T-cell (primary cell): ENCODE data around the gene DCAF4. TPM values are rescaled to one million over a fixed set of nuclear protein-coding genes. Genes with fewer than 3 reads are reported as not detected.
A peak's percentile ranks its signal among the peaks of the same experiment; 100 is the strongest.

ENCODE experiments used
- ATAC-seq, 4 experiments: fragments of 200-7000 bp in 3 of 4; fragments of 150-1000 bp in 1 of 4; cut with Tn5 transposase; replicated peaks in 1 of 4; 1 replicate in 3 of 4; 2 replicates in 1 of 4; pipeline ENCODE4 v1.10.0; 2021; ENCODE audit warnings: moderate library complexity in 3 of 4, mild to moderate bottlenecking in 2 of 4, moderate number of reproducible peaks in 1 of 4
- CTCF ChIA-PET, 2 donors: fragments of 300-600 bp; sonication (Branson Sonifier 250); formaldehyde crosslinking; loops; one replicate each; lab custom pipeline; 2022; ENCODE audit warnings: antibody characterized with exemption in 2 of 2; lab: Charles Lee
- POLR2A ChIA-PET, 2 donors: fragments of 300-600 bp; sonication (Branson Sonifier 250); formaldehyde crosslinking; loops; one replicate each; lab custom pipeline; 2022; ENCODE audit warnings: antibody characterized with exemption in 2 of 2; lab: Charles Lee
- DNase-seq, 35 experiments: peaks; one replicate each; pipeline versions ENCODE4 v3.0.0 to v3.0.0-alpha.2; 2013 to 2023
- H3K27ac ChIP-seq: one replicate; pipeline ENCODE4 v1.5.1; 2013; ENCODE audit warnings: low read length
- H3K27me3 ChIP-seq, 2 experiments: replicated peaks in 1 of 2; 1 replicate in 1 of 2; 2 replicates in 1 of 2; pipeline versions ENCODE4 v1.6.1 to v1.7.0; 2013; ENCODE audit warnings: low read length in 1 of 2, mixed read lengths in 1 of 2; ENCODE audit not compliant: control insufficient read depth in 2 of 2, insufficient read depth in 2 of 2; ENCODE audit errors: extremely low read depth in 1 of 2
- H3K36me3 ChIP-seq, 2 donors: 1 replicate in 1 of 2; 2 replicates in 1 of 2; pipeline versions ENCODE4 v1.6.1 to v1.7.0; 2013; ENCODE audit warnings: low read length in 1 of 2; ENCODE audit not compliant: control insufficient read depth in 2 of 2, insufficient read depth in 1 of 2; ENCODE audit errors: extremely low read depth in 1 of 2
- H3K4me1 ChIP-seq, 2 experiments: 1 replicate in 1 of 2; 2 replicates in 1 of 2; pipeline versions ENCODE4 v1.6.1 to v1.7.0; 2013; ENCODE audit warnings: low read length in 2 of 2, mixed read lengths in 1 of 2; ENCODE audit not compliant: insufficient read depth in 2 of 2, control insufficient read depth in 1 of 2; ENCODE audit errors: extremely low read depth in 1 of 2
- H3K4me3 ChIP-seq, 2 donors: 1 replicate in 1 of 2; 2 replicates in 1 of 2; pipeline versions ENCODE4 v1.5.1 to v1.7.0; 2013; ENCODE audit warnings: mild to moderate bottlenecking in 2 of 2, low read length in 1 of 2, moderate library complexity in 1 of 2; ENCODE audit not compliant: control insufficient read depth in 1 of 2; ENCODE audit errors: extremely low read depth in 1 of 2
- H3K9me3 ChIP-seq: 2 replicates; pipeline ENCODE4 v1.7.0; 2013
- H3K27ac Mint-ChIP-seq, 2 donors: one replicate each; pipeline ENCODE4 v1.8.0; 2020 to 2021; ENCODE audit warnings: mild to moderate bottlenecking in 2 of 2, mixed read lengths in 2 of 2
- H3K27me3 Mint-ChIP-seq, 2 donors: one replicate each; pipeline ENCODE4 v1.8.0; 2021 to 2022; ENCODE audit warnings: mixed read lengths in 2 of 2
- H3K36me3 Mint-ChIP-seq: one replicate; pipeline ENCODE4 v1.8.0; 2021; ENCODE audit warnings: mixed read lengths
- H3K4me1 Mint-ChIP-seq, 3 donors: one replicate each; pipeline ENCODE4 v1.8.0; 2020 to 2022; ENCODE audit warnings: mixed read lengths in 3 of 3, mild to moderate bottlenecking in 1 of 3
- H3K4me3 Mint-ChIP-seq, 3 donors: one replicate each; pipeline ENCODE4 v1.8.0; 2020 to 2022; ENCODE audit warnings: mild to moderate bottlenecking in 3 of 3, mixed read lengths in 3 of 3, moderate library complexity in 3 of 3
- H3K9me3 Mint-ChIP-seq, 3 donors: one replicate each; pipeline ENCODE4 v1.8.0; 2020 to 2022; ENCODE audit warnings: mixed read lengths in 3 of 3
- WGBS: methylation state at CpG from one replicate; pipeline ENCODE4 v1.1.5; 2013; ENCODE audit warnings: missing lambda C conversion rate; ENCODE audit not compliant: insufficient coverage; 5-methylcytosine and 5-hydroxymethylcytosine counted together
- total RNA-seq, 35 experiments: library from RNA in 6 of 35; stranded (reverse) in 6 of 35; fragments of 120-200 nt in 1 of 35; gene quantifications; one replicate each; pipeline versions ENCODE4 v1.2.1 to v1.2.4 and lab custom pipeline; 2013 to 2026

DCAF4 gene, protein sequence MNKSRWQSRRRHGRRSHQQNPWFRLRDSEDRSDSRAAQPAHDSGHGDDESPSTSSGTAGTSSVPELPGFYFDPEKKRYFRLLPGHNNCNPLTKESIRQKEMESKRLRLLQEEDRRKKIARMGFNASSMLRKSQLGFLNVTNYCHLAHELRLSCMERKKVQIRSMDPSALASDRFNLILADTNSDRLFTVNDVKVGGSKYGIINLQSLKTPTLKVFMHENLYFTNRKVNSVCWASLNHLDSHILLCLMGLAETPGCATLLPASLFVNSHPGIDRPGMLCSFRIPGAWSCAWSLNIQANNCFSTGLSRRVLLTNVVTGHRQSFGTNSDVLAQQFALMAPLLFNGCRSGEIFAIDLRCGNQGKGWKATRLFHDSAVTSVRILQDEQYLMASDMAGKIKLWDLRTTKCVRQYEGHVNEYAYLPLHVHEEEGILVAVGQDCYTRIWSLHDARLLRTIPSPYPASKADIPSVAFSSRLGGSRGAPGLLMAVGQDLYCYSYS
- 10 to 100 TPM; 21.3 to 36.4 (median 25.4) TPM for total RNA-seq
- 17.2 TPM for total RNA-seq (2013)
- total RNA-seq (lab: John Stamatoyannopoulos, UW): 10.2 to 65.5 (median 24.6) reads per million in 29 experiments

GRCh38 chr14:72926292-72927028 lies at the start of gene DCAF4:
Gene DCAF4, plus strand, starts transcription at chr14:72926464. Its CDS starts 11,515 bp downstream, at chr14:72937979.
- H3K27ac ChIP-seq: peak within 1 kb of the TSS; percentile 51
- no peaks in the 10 kb centered on the region for H3K9me3 ChIP-seq
- peaks cover 6 to 23% of the 10 kb centered on the region in 2 experiments for H3K4me1 ChIP-seq
- H3K36me3 Mint-ChIP-seq: no peaks in the 10 kb centered on the region
- peak within 1 kb of the TSS; percentile 87 to 94 for H3K27ac Mint-ChIP-seq
- peaks cover 17 to 26% (median 20%) of the 10 kb centered on the region in 3 donors for H3K4me1 Mint-ChIP-seq
- WGBS: under 1% methylated on average over 56 of the region's 59 CpGs
- POLR2A ChIA-PET: interaction anchor here in 1 of 2 donors (0.6 kb wide), 1 partner anchor 32 kb away, joined by 3 read pairs; the partner anchor contains the start of gene DPF3
- CTCF ChIA-PET: interaction anchor here in 1 of 2 donors (0.8 kb wide), 1 partner anchor 22 kb away, joined by 6 read pairs; no protein-coding TSS in a partner anchor
- H3K4me3 Mint-ChIP-seq: peak within 1 kb of the TSS; percentile 93 to 95 (median 94)
- peaks cover 0 to 3% of the 10 kb centered on the region in 2 donors for H3K36me3 ChIP-seq
- H3K4me3 ChIP-seq: peak within 1 kb of the TSS; percentile 78 to 86
- DNase-seq: peak; percentile 81 to 97 (median 92)
- peak; percentile 94 to 97 (median 96) for ATAC-seq
- peaks cover 0 to 9% of the 10 kb centered on the region in 2 experiments for H3K27me3 ChIP-seq
- H3K9me3 Mint-ChIP-seq: no peaks in the 10 kb centered on the region
- H3K27me3 Mint-ChIP-seq: no peaks in the 10 kb centered on the region

DNA sequence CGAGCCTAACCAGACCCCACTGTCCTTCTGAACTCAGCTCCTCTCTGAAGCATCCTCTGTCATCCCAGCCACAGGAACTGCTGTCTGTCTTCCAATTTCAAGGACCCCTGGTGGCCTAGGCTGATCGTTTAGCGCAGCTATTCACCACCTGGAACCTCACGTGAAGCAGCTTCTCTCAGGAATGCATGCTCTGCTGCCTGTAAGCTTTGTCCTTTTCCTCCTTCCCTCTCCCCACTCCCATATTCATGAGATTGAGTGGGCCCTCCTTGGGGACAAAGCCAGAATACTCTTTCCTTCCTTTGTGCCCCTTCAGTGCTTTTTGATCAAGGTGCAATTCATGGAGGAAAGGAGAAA lies 49.6 kb upstream of the DCAF4 start:
- ChIA-PET CTCF (no interaction called here), POLR2A (no interaction called here)
- no peaks in the 10 kb centered on the region for H3K9me3 ChIP-seq
- Mint-ChIP-seq H3K36me3 (peaks cover 6% of the 10 kb centered on the region), H3K27me3 (peaks cover 2 to 3% of the 10 kb centered on the region in 2 donors), H3K4me3 (no peak overlapping the region), H3K27ac (no peak overlapping the region), H3K4me1 (no peaks in the 10 kb centered on the region), H3K9me3 (peaks cover 0 to 2% (median 0%) of the 10 kb centered on the region in 3 donors)
- ATAC-seq (no peak), DNase-seq (no peak)
- no peaks in the 10 kb centered on the region for H3K4me1 ChIP-seq
- no peaks in the 10 kb centered on the region for H3K36me3 ChIP-seq
- H3K4me3 ChIP-seq: no peak overlapping the region
- WGBS: 67% methylated on average over 4 of the region's 4 CpGs
- peaks cover 0 to 14% of the 10 kb centered on the region in 2 experiments for H3K27me3 ChIP-seq
- H3K27ac ChIP-seq: no peak overlapping the region

DNA sequence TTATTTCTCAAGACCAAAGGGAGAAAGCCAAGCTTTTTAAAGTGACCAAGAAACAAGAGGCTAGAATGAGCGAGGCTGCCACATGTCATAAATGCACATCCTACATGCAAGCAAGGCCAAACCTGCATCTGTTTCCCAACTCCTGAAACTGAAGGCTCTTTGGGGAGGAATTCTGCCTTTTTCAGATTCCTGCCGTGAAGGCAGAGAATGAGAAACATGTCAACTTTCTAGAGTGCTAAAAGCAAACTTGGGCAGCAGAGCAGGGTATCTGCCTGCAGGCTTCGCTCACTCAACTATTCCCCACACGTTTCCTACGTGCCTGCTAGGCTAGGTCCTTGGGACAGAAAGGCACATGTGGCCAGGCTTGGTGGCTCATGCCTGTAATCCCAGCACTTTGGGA lies 47.5 kb upstream of the DCAF4 start:
- Mint-ChIP-seq H3K4me3 (no peak overlapping the region), H3K9me3 (no peaks in the 10 kb centered on the region), H3K36me3 (peaks cover 3% of the 10 kb centered on the region), H3K27me3 (peaks cover 2 to 8% of the 10 kb centered on the region in 2 donors), H3K27ac (no peak overlapping the region), H3K4me1 (no peaks in the 10 kb centered on the region)
- ATAC-seq (no peak), DNase-seq (no peak)
- 84% methylated on average over 4 of the region's 5 CpGs for WGBS
- H3K4me3 ChIP-seq: no peak overlapping the region
- ChIA-PET POLR2A (no interaction called here), CTCF (interaction anchor here in 1 of 2 donors (0.6 kb wide), 1 partner anchor 264 kb away, joined by 3 read pairs; no protein-coding TSS in a partner anchor)
- no peak overlapping the region for H3K27ac ChIP-seq
- no peaks in the 10 kb centered on the region for H3K36me3 ChIP-seq
- no peaks in the 10 kb centered on the region for H3K9me3 ChIP-seq
- H3K27me3 ChIP-seq: peaks cover 0 to 16% of the 10 kb centered on the region in 2 experiments
- H3K4me1 ChIP-seq: no peaks in the 10 kb centered on the region

DNA sequence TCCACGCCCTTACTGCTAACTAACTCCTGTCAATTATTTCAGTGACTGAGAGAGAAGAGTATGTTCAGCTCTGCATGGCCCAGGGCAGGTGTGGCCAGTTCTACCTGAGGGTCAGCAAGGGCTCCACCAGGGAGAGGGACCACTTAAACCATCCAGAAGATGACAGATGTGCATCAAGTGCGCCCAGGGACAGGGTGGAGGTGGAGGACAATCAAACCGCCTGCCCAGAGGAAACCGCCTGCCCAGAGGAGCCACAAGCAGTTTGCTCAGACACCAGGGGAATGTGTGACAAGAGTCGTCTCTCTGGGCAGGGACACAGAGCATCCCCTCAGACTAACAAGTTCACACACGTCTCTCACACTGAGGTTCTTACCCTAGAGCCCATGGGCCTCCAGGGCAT lies 46.8 kb upstream of the DCAF4 start:
- ChIA-PET CTCF (no interaction called here), POLR2A (no interaction called here)
- Mint-ChIP-seq H3K4me3 (no peak overlapping the region), H3K4me1 (peaks cover 0 to 2% (median 0%) of the 10 kb centered on the region in 3 donors), H3K9me3 (no peaks in the 10 kb centered on the region), H3K27ac (no peak overlapping the region), H3K27me3 (peaks cover 2 to 8% of the 10 kb centered on the region in 2 donors), H3K36me3 (peaks cover 3% of the 10 kb centered on the region)
- Histone ChIP-seq H3K4me1 (no peaks in the 10 kb centered on the region), H3K36me3 (no peaks in the 10 kb centered on the region), H3K4me3 (no peak overlapping the region), H3K27me3 (peaks cover 0 to 18% of the 10 kb centered on the region in 2 experiments), H3K9me3 (no peaks in the 10 kb centered on the region), H3K27ac (no peak overlapping the region)
- no peak for DNase-seq
- no peak for ATAC-seq
- 92% methylated on average over 4 of the region's 6 CpGs for WGBS

DNA sequence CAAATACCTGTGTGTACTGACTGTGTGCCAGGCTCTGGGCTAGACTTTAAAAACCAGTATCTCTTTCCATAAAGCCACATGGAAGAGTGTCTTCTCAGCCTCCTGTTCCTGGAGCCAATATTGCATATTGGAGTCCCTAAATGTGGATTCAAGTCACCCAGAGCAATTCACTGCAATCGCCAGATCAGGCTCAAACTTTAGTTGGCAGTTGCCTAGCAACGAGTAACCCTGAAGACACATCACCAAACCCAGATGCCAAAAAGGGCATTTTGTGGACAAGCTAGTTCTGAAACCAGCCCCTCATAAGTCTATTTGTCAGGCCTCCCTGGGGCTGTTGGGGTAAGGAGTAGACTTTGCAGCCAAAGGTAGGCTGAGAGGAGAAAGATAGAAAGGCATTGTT lies 46.1 kb upstream of the DCAF4 start:
- Histone ChIP-seq H3K36me3 (no peaks in the 10 kb centered on the region), H3K4me3 (no peak overlapping the region), H3K9me3 (no peaks in the 10 kb centered on the region), H3K27ac (no peak overlapping the region), H3K27me3 (peaks cover 0 to 19% of the 10 kb centered on the region in 2 experiments), H3K4me1 (no peaks in the 10 kb centered on the region)
- ChIA-PET POLR2A (interaction anchor here in 1 of 2 donors (0.9 kb wide), 1 partner anchor 35 kb away, joined by 5 read pairs; no protein-coding TSS in a partner anchor), CTCF (interaction anchor here in 1 of 2 donors (0.6 kb wide), 1 partner anchor 16 kb away, joined by 4 read pairs; no protein-coding TSS in a partner anchor)
- Mint-ChIP-seq H3K4me1 (peaks cover 0 to 2% (median 0%) of the 10 kb centered on the region in 3 donors), H3K36me3 (peaks cover 3% of the 10 kb centered on the region), H3K27ac (no peak overlapping the region), H3K4me3 (no peak overlapping the region), H3K27me3 (peaks cover 2 to 5% of the 10 kb centered on the region in 2 donors), H3K9me3 (no peaks in the 10 kb centered on the region)
- no CpG with 5 or more reads among the region's 2 CpGs for WGBS
- DNase-seq (no peak), ATAC-seq (no peak)

- peaks cover 3% of the 10 kb centered on the region for H3K36me3 Mint-ChIP-seq
- CTCF ChIA-PET: interaction anchor here in 1 of 2 donors (0.6 kb wide), 1 partner anchor 16 kb away, joined by 4 read pairs; no protein-coding TSS in a partner anchor
- H3K4me1 ChIP-seq: no peaks in the 10 kb centered on the region
- H3K9me3 Mint-ChIP-seq: no peaks in the 10 kb centered on the region
- H3K4me1 Mint-ChIP-seq: peaks cover 0 to 2% (median 0%) of the 10 kb centered on the region in 3 donors
- H3K27me3 ChIP-seq: peaks cover 0 to 14% of the 10 kb centered on the region in 2 experiments
- DNase-seq (no peak), ATAC-seq (no peak)
- POLR2A ChIA-PET: interaction anchor here in 1 of 2 donors (0.7 kb wide), 1 partner anchor 1644 kb away, joined by 4 read pairs; no protein-coding TSS in a partner anchor
- whole genome bisulfite sequencing: no CpG with 5 or more reads among the region's 2 CpGs
- H3K4me3 Mint-ChIP-seq: no peak overlapping the region
- no peak overlapping the region for H3K27ac Mint-ChIP-seq
- H3K36me3 ChIP-seq: no peaks in the 10 kb centered on the region
- no peaks in the 10 kb centered on the region for H3K9me3 ChIP-seq
- peaks cover 2 to 8% of the 10 kb centered on the region in 2 donors for H3K27me3 Mint-ChIP-seq
- no peak overlapping the region for H3K27ac ChIP-seq
- H3K4me3 ChIP-seq: no peak overlapping the region
Observed at GRCh38 chr14:72880820-72881219, 45.4 kb upstream of the DCAF4 start.
